Loucy (cell line): ENCODE results near the gene MMRN2.

Experiments used
- EZH2phosphoT487 ChIP-seq: fragments of 200-600 bp; IDR thresholded peaks from 2 replicates; pipeline ENCODE4 v1.6.1; 2018; ENCODE audit warnings: antibody characterized with exemption, mild to moderate bottlenecking, moderate library complexity, borderline replicate concordance
- TF ChIP-seq, protein P1 (sequence below): fragments of 200-600 bp; sonication (generic); conservative IDR thresholded peaks from 2 replicates; pipeline ENCODE4 v1.5.1; 2014; ENCODE audit warnings: mild to moderate bottlenecking, antibody characterized with exemption, low read length

DNA sequence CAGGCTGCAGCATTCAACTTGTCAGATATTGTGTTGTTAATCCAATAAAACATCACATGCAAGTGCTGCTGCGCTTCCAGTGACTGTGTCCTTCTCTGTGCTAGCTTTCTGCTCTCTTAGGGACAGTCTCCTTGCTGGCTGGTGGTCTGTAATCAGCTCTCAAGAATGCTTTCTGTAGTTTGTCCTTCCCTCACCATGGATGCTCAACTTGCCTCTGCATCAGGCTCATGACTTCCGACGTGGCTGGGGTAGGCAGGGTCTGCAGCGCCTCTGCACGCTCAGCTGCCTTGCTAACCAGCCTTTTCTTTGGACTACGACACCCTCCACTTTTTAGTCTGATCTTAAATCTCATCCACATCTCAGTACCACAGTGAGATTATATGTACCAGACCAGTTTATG is 58.3 kb downstream of the MMRN2 start:
- TF ChIP-seq, protein P1, sequence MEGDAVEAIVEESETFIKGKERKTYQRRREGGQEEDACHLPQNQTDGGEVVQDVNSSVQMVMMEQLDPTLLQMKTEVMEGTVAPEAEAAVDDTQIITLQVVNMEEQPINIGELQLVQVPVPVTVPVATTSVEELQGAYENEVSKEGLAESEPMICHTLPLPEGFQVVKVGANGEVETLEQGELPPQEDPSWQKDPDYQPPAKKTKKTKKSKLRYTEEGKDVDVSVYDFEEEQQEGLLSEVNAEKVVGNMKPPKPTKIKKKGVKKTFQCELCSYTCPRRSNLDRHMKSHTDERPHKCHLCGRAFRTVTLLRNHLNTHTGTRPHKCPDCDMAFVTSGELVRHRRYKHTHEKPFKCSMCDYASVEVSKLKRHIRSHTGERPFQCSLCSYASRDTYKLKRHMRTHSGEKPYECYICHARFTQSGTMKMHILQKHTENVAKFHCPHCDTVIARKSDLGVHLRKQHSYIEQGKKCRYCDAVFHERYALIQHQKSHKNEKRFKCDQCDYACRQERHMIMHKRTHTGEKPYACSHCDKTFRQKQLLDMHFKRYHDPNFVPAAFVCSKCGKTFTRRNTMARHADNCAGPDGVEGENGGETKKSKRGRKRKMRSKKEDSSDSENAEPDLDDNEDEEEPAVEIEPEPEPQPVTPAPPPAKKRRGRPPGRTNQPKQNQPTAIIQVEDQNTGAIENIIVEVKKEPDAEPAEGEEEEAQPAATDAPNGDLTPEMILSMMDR, result no peak
- no peak for TF ChIP-seq EZH2phosphoT487
